GM12865 (cell line): ENCODE data around the gene NFATC1.

Experiments used
- DNase-seq: peaks from one replicate; pipeline ENCODE4 v3.0.0; 2010; ENCODE audit warnings: low read depth
- H3K4me3 ChIP-seq: 2 replicates; pipeline ENCODE4 v1.5.1; 2011; ENCODE audit warnings: mild to moderate bottlenecking, low read depth, low read length, control low read depth
- CTCF ChIP-seq: IDR thresholded peaks from 2 replicates; pipeline ENCODE4 v1.5.1; 2011; ENCODE audit warnings: low read length, control low read depth, low read depth, inconsistent platforms; ENCODE audit not compliant: insufficient read depth; ENCODE audit errors: missing control alignments

The NFATC1 gene

DNA sequence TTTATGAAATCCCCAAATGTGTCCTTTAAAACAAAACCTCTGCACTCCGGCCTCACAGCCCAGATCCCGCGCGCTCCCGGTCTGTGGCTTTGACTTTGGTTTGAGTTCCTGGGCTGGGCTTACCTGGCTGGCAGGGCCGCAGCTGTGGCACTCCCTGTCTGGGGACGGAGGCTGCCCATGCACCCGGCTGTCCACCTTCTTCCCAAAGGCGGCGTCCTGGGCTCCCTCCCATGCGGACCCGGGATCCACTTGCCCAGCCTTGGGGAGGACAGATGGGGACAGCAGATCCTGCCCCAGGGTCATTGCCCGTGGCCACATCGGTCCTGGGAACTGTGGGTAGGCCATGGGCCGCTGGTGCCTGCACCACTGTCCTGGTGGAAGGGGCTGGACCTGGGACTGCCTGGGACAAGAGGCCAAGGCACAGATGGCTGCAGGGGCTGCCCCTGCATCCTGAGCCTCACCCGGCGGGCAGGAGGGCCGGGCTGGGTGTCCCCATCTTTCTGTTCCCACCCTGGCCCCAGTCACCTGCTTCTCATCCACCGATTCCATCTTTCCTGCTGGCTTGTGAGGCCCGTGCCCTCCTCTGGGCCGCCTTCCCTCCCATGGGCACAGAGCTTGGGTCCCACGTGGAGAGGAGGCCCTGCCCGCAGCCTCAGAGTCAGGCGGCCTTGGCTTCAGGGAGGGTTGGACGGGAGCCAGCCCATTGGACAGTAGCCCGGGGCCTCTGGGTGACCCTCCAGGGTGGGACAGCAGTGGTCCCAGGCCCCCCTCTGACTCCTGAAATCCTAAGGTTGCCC, 27.7 kb downstream of the NFATC1 start:
- no peak for DNase-seq

DNA sequence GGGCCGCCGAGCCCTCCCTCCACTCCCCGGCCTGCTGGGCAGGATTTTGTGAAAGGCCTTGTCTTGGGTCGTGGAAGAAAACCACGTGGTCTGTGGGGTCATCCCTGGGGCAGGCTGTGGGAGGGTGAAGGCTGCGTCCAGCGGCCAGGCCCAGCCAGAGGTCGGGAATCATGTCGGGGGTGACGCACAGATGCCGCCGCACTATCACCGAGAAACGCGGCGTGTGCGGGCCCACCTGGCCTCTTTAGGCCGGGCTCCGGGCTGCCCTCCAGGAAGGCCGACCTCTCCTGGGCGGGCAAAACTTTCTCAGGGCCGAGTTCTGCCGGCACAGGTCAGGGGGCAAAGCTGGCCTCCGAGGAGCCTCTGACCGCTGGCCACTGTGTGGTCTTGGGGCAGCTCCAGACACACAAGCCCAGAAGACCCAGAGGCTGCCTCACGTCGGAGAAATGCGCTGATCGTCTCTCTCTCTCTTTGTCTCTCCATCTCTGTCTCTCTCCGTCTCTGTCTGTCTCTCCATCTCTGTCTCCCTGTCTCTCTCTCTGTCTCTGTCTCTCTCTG, 28.4 kb downstream of the NFATC1 start:
- TF ChIP-seq CTCF, result no peak

More for the DNA sequence above, 27.7 kb downstream of the NFATC1 start:
- TF ChIP-seq CTCF, result no peak
- no peak overlapping the region for H3K4me3 ChIP-seq

GRCh38 chr18:79424880-79425568, 29.3 kb downstream of the NFATC1 start:
- no peak overlapping the region for H3K4me3 ChIP-seq
- no peak for DNase-seq
- TF ChIP-seq CTCF, result no peak

More for the DNA sequence above, 28.4 kb downstream of the NFATC1 start:
- H3K4me3 ChIP-seq, result no peak overlapping the region
- DNase-seq, result no peak

DNA sequence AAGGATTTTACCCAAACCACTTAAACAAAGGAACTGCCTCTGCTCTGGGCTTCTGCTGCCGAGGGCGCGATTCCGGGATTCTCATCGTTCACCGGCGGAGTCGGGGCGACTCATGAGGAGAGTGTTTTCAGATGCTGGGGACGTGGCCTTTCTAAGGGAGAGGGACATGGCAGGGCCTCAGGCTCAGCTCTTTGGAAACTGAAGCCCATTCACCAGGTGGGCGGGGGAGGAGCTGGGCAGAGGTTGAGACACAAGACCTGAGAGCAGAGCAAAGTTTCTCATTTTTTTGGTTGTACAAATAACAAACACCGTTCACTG, 29.8 kb downstream of the NFATC1 start:
- TF ChIP-seq CTCF, result no peak
- H3K4me3 ChIP-seq, result no peak overlapping the region
- DNase-seq, result no peak

- H3K4me3 ChIP-seq, result no peak overlapping the region
- no peak for DNase-seq
- TF ChIP-seq CTCF, result no peak
These were observed 30.9 kb downstream of the NFATC1 start for GRCh38 chr18:79426376-79427300.

GRCh38 chr18:79427368-79428225, 31.9 kb downstream of the NFATC1 start:
- no peak for TF ChIP-seq CTCF
- H3K4me3 ChIP-seq, result no peak overlapping the region
- DNase-seq, result no peak
